GM11168 (cell line): ENCODE results near the gene NRXN3.

Experiments used
- in situ Hi-C: fragments of 300-500 bp; cut with MboI; formaldehyde crosslinking; loops from one replicate; pipeline ENCODE4 v1.12.0; 2022; ENCODE audit warnings: low sequenced_read_pairs; ENCODE audit not compliant: unreplicated experiment

NRXN3 gene

GRCh38 chr14:78752518-78753188 is 582.5 kb downstream of the NRXN3 start:
- in situ Hi-C loops: no loop called here

GRCh38 chr14:78754059-78754458 is 583.9 kb downstream of the NRXN3 start:
- in situ Hi-C loops: no loop called here

- in situ Hi-C loops: no loop called here
These were observed 588.2 kb downstream of the NRXN3 start for GRCh38 chr14:78758333-78758732.

GRCh38 chr14:78762331-78762730 is 592.2 kb downstream of the NRXN3 start:
- in situ Hi-C loops: no loop called here

- in situ Hi-C loops: no loop called here
These were observed 593.6 kb downstream of the NRXN3 start for GRCh38 chr14:78763746-78764145.

- in situ Hi-C loops: no loop called here
These were observed 594.1 kb downstream of the NRXN3 start for GRCh38 chr14:78764240-78764639.

- in situ Hi-C loops: no loop called here
These were observed 594.5 kb downstream of the NRXN3 start for GRCh38 chr14:78764645-78765044.

GRCh38 chr14:78767436-78767835 is 597.3 kb downstream of the NRXN3 start:
- in situ Hi-C loops: no loop called here

- in situ Hi-C loops: no loop called here
These were observed 612.4 kb downstream of the NRXN3 start for GRCh38 chr14:78782551-78782950.

- in situ Hi-C loops: no loop called here
These were observed 615.1 kb downstream of the NRXN3 start for GRCh38 chr14:78785265-78785664.

GRCh38 chr14:78788467-78789360 is 618.5 kb downstream of the NRXN3 start:
- in situ Hi-C loops: no loop called here

GRCh38 chr14:78790271-78790670 is 620.1 kb downstream of the NRXN3 start:
- in situ Hi-C loops: no loop called here

GRCh38 chr14:78798757-78799156 is 628.6 kb downstream of the NRXN3 start:
- in situ Hi-C loops: no loop called here

- in situ Hi-C loops: no loop called here
These were observed 635.4 kb downstream of the NRXN3 start for GRCh38 chr14:78805570-78805969.

GRCh38 chr14:78823035-78823434 is 652.9 kb downstream of the NRXN3 start:
- in situ Hi-C loops: no loop called here

- in situ Hi-C loops: no loop called here
These were observed 653.3 kb downstream of the NRXN3 start for GRCh38 chr14:78823516-78823915.

- in situ Hi-C loops: no loop called here
These were observed 659.1 kb downstream of the NRXN3 start for GRCh38 chr14:78829274-78829673.

- in situ Hi-C loops: no loop called here
These were observed 664.7 kb downstream of the NRXN3 start for GRCh38 chr14:78834766-78835451.

GRCh38 chr14:78835909-78836308 is 665.7 kb downstream of the NRXN3 start:
- in situ Hi-C loops: no loop called here

- in situ Hi-C loops: no loop called here
These were observed 666.6 kb downstream of the NRXN3 start for GRCh38 chr14:78836777-78837176.

GRCh38 chr14:78838959-78839358 is 668.8 kb downstream of the NRXN3 start:
- in situ Hi-C loops: no loop called here
